ENCODE results near the gene FOXN3. TPM values are rescaled to one million over a fixed set of nuclear protein-coding genes. Genes with fewer than 3 reads are reported as not detected.

FOXN3 gene
- 37.9 and 50.0 TPM in 2 replicates for total RNA-seq

GRCh38 chr14:89417091-89417464, at the start of gene FOXN3:
Gene FOXN3 (minus strand): TSS chr14:89417233. CDS start chr14:89412476, 4,757 bp downstream.

All from cardiac ventricle fibroblast (primary cell).